ENCODE results near the gene PPP1CA. TPM values are rescaled to one million over a fixed set of nuclear protein-coding genes. Genes with fewer than 3 reads are reported as not detected.

Gene PPP1CA
- total RNA-seq, 1 experiment from 2014 or later = 238 TPM

DNA sequence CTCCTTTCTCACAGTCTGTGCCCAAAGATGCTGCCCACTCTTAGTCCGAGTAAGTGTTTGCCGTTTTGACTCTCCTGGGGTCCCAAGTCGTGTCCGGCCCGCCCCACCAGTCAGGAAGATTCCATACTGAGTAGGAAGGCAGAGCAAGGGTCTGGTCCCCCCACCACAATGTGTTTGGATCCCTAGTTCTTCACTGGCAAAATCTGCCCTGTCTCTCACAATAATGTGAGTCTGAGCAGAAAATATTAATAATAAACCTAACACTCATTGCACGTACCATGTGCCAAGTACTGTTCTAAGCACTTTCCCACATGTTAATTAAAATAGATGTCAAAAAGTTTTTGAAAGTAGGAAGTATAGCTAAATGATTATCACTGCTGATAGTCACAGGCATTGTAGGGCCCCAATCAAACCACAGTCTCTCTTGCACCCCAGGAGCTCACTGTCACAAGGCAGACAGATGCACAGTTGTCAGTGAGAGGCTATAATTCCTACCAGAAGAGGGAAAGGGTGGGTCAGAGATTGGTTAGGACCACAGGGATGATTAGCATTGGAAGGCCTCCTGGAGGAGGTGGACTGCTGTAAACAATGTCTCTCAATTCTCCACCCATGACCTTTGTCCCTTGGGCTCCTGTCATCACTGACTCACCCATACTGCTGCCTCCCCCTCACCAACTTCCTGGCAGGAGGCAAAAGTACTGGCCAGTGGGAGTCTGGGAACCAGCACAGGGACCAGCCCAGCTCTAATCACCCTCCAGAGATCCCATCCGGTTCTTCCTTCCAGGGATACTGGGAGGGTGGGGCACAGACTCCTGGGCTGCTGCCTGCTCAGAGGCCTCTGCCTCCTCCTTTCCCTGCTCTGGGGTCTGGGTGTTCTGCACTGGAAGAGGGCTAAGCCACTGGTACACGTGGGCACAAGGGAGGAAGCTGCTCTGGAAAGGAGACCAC lies 47.3 kb downstream of the PPP1CA start (continued):
- TF ChIP-seq CTCF (IDR thresholded peaks at IDR 0.05 in 2 of 3, conservative IDR thresholded peaks at IDR 0.05 in 1 of 3; ENCODE audit: borderline replicate concordance in 1 of 3, insufficient read depth in 1 of 3, low read depth in 2 of 3, low read length in 2 of 3) (peak in 1 of 3 experiments; percentile 13; a peak in 1 of 6 replicates), SIN3A (IDR thresholded peaks at IDR 0.05; ENCODE audit: low read depth) (no peak), FOSL1 (IDR thresholded peaks at IDR 0.05; ENCODE audit: low read depth) (no peak), EZH2 (IDR thresholded peaks at IDR 0.05) (no peak), CEBPB (IDR thresholded peaks at IDR 0.05; ENCODE audit: low read depth) (no peak), EZH2phosphoT487 (IDR thresholded peaks at IDR 0.05; ENCODE audit: borderline replicate concordance) (no peak), RAD21 (IDR thresholded peaks at IDR 0.05; ENCODE audit: low read depth) (no peak), EGR1 (IDR thresholded peaks at IDR 0.05; ENCODE audit: low read depth) (no peak), POLR2A (IDR thresholded peaks at IDR 0.05; ENCODE audit: borderline replicate concordance, extremely low read depth, insufficient read depth, insufficient read length) (no peak), POLR2AphosphoS5 (IDR thresholded peaks at IDR 0.05; ENCODE audit: low read depth, low read length) (peak; percentile 77), SP1 (IDR thresholded peaks at IDR 0.05; ENCODE audit: low read depth) (no peak), ZBTB33 (IDR thresholded peaks at IDR 0.05; ENCODE audit: extremely low read depth, insufficient replicate concordance, low read length) (peak; percentile 50)
